GM19463 (cell line): ENCODE data around the gene SLC2A11.
"Not testable (repeated sequence)": the region's sequence is repeated elsewhere in the genome, so short reads cannot be mapped to it uniquely, and the experiment has no call there.

Source experiments
- ATAC-seq: cut with Tn5 transposase; IDR thresholded peaks from one replicate; pipeline ENCODE4 v1.9.1; 2021; ENCODE audit warnings: mild to moderate bottlenecking, moderate library complexity; ENCODE audit not compliant: unreplicated experiment

Gene SLC2A11

GRCh38 chr22:23903328-23903971 is 45.8 kb downstream of the SLC2A11 start:
- ATAC-seq: no peak

GRCh38 chr22:23904573-23905254 is 47.0 kb downstream of the SLC2A11 start:
- ATAC-seq: no peak

GRCh38 chr22:23906641-23907040 is 49.0 kb downstream of the SLC2A11 start:
- ATAC-seq: no peak

- not testable (repeated sequence) for ATAC-seq
These were observed 49.7 kb downstream of the SLC2A11 start for GRCh38 chr22:23907423-23907822.

GRCh38 chr22:23908587-23909205 is 51.0 kb downstream of the SLC2A11 start:
- ATAC-seq: no peak

GRCh38 chr22:23909296-23909898 is 51.7 kb downstream of the SLC2A11 start:
- no peak for ATAC-seq

- no peak for ATAC-seq
These were observed 53.0 kb downstream of the SLC2A11 start for GRCh38 chr22:23910496-23911190.

- ATAC-seq: no peak
These were observed 53.8 kb downstream of the SLC2A11 start for GRCh38 chr22:23911318-23911980.

GRCh38 chr22:23912293-23912903 is 54.7 kb downstream of the SLC2A11 start:
- ATAC-seq: no peak

GRCh38 chr22:23913306-23913660 is 55.6 kb downstream of the SLC2A11 start:
- no peak for ATAC-seq

GRCh38 chr22:23913661-23914353 is 56.1 kb downstream of the SLC2A11 start:
- peak; percentile 97 for ATAC-seq

GRCh38 chr22:23915290-23915689 is 57.6 kb downstream of the SLC2A11 start:
- no peak for ATAC-seq

GRCh38 chr22:23920267-23920611 is 62.6 kb downstream of the SLC2A11 start:
- ATAC-seq: not testable (repeated sequence)

GRCh38 chr22:23921586-23922201 is 64.0 kb downstream of the SLC2A11 start:
- not testable (repeated sequence) for ATAC-seq

- ATAC-seq: no peak
These were observed 65.2 kb downstream of the SLC2A11 start for GRCh38 chr22:23922921-23923320.

GRCh38 chr22:23925020-23925606 is 67.4 kb downstream of the SLC2A11 start:
- ATAC-seq: no peak

- ATAC-seq: no peak
These were observed 68.9 kb downstream of the SLC2A11 start for GRCh38 chr22:23926561-23926960.
